Right lobe of liver (tissue), 6 donors: Measurements from ENCODE around the gene DYSF. TPM values are rescaled to one million over a fixed set of nuclear protein-coding genes. Genes with fewer than 3 reads are reported as not detected.

Experiments
- ATAC-seq, 4 donors: fragments of 200-7000 bp; cut with Tn5 transposase; one replicate each; pipeline ENCODE4 v1.9.1; 2020; ENCODE audit warnings: mild to moderate bottlenecking in 4 of 4, moderate library complexity in 4 of 4
- DNase-seq, 3 donors: peaks; one replicate each; pipeline ENCODE4 v3.0.0-alpha.2; 2020
- H3K27ac ChIP-seq, 3 donors: fragments of 200-600 bp; one replicate each; pipeline ENCODE4 v1.8.0; 2022
- H3K27me3 ChIP-seq, 2 donors: fragments of 200-600 bp; one replicate each; pipeline ENCODE4 v1.8.0; 2022
- H3K36me3 ChIP-seq, 4 donors: fragments of 200-600 bp; sonication (generic) in 1 of 4; one replicate each; pipeline versions ENCODE4 v1.5.1 to v1.8.0; 2017 to 2022; ENCODE audit warnings: control low read depth in 1 of 4
- H3K4me1 ChIP-seq, 4 donors: fragments of 200-600 bp; sonication (generic) in 1 of 4; one replicate each; pipeline versions ENCODE4 v1.5.1 to v1.8.0; 2017 to 2022; ENCODE audit warnings: control low read depth in 1 of 4
- H3K4me3 ChIP-seq, 3 donors: fragments of 200-600 bp; one replicate each; pipeline ENCODE4 v1.8.0; 2022
- H3K9me3 ChIP-seq, 4 donors: fragments of 200-600 bp; sonication (generic) in 1 of 4; one replicate each; pipeline versions ENCODE4 v1.5.1 to v1.8.0; 2017 to 2022; ENCODE audit warnings: control low read depth in 1 of 4
- CTCF ChIP-seq, 4 donors: fragments of 200-600 bp in 3 of 4; fragments of 450-650 bp in 1 of 4; IDR thresholded peaks; one replicate each; pipeline versions ENCODE4 v1.5.1 to v1.8.0; 2016 to 2022; ENCODE audit warnings: antibody characterized with exemption in 4 of 4, mild to moderate bottlenecking in 2 of 4
- POLR2A ChIP-seq: fragments of 450-650 bp; IDR thresholded peaks from one replicate; pipeline ENCODE4 v1.6.1; 2017; ENCODE audit warnings: antibody characterized with exemption, mild to moderate bottlenecking
- WGBS: methylation state at CpG from one replicate; pipeline ENCODE4 v1.1.6; 2018; ENCODE audit warnings: low coverage, low lambda C conversion rate; ENCODE audit not compliant: insufficient coverage; ENCODE audit errors: missing lambda C conversion rate; 5-methylcytosine and 5-hydroxymethylcytosine counted together
- intact Hi-C, 2 donors: fragments of 100-400 bp; cut with DNase I; formaldehyde crosslinking; loops; one replicate each; pipeline versions ENCODE4 v1.11.2 to v1.14.1; 2022
- total RNA-seq, 6 experiments: library from RNA; depleted of rRNA in 2 of 6; stranded (reverse); fragments of >200 nt in 2 of 6; fragmentation: NEBNext Ultra II Directional in 3 of 6; extraction: Animal tissue kit (Norgen Biotek cat#: 25700) in 3 of 6; gene quantifications; one replicate each; pipeline versions ENCODE4 v1.1.0 to v1.2.4, GENCODE V29; 2016 to 2023
- donor health status: DM: no; HTN: yes; CAD: no.
- donor health status: DM: no; HTN: no; CAD: no.
- donor health status: DM: no; HTN: no; CAD: no.
- donor health status: DM: no; HTN: yes; CAD: no.
- donor health status: DM: no; HTN: yes; CAD: no.

The DYSF gene
- total RNA-seq, 6 experiments from 2014 or later: 21.8 to 55.0 (median 32.9) TPM

- H3K36me3 ChIP-seq: peaks cover 0 to 17% (median 5%) of the 10 kb centered on the region in 4 donors
- TF ChIP-seq CTCF (IDR thresholded peaks at IDR 0.05) (no peak), POLR2A (no peak)
Measured at GRCh38 chr2:71568103-71568502, 114.7 kb downstream of the DYSF start.

GRCh38 chr2:71570511-71570910 lies 117.2 kb downstream of the DYSF start:
- no peaks in the 10 kb centered on the region for H3K9me3 ChIP-seq
- no peak for TF ChIP-seq POLR2A
- TF ChIP-seq CTCF (IDR thresholded peaks at IDR 0.05): no peak
- H3K27me3 ChIP-seq: no peaks in the 10 kb centered on the region
- no CpG with 5 or more reads among the region's 10 CpGs for WGBS
- no peak overlapping the region for H3K4me3 ChIP-seq
- no peaks in the 10 kb centered on the region for H3K4me1 ChIP-seq
- H3K36me3 ChIP-seq: peaks cover 0 to 18% (median 5%) of the 10 kb centered on the region in 4 donors
- no peak overlapping the region for H3K27ac ChIP-seq
- DNase-seq: no peak
- no peak for ATAC-seq
- intact Hi-C loops: no loop called here

More at GRCh38 chr2:71568103-71568502, 114.7 kb downstream of the DYSF start:
- no peak overlapping the region for H3K4me3 ChIP-seq
- no peaks in the 10 kb centered on the region for H3K9me3 ChIP-seq
- DNase-seq: no peak
- H3K27me3 ChIP-seq: no peaks in the 10 kb centered on the region
- 89% methylated on average over 7 of the region's 14 CpGs for WGBS
- ATAC-seq: no peak
- no peak overlapping the region for H3K27ac ChIP-seq
- intact Hi-C loops: no loop called here
- H3K4me1 ChIP-seq: no peaks in the 10 kb centered on the region

- Histone ChIP-seq H3K4me1 (no peaks in the 10 kb centered on the region), H3K27me3 (no peaks in the 10 kb centered on the region), H3K27ac (no peak overlapping the region), H3K9me3 (no peaks in the 10 kb centered on the region), H3K4me3 (no peak overlapping the region), H3K36me3 (peaks cover 0 to 18% (median 5%) of the 10 kb centered on the region in 4 donors)
- no peak for TF ChIP-seq POLR2A
- no peak for TF ChIP-seq CTCF (IDR thresholded peaks at IDR 0.05)
- intact Hi-C loops: no loop called here
- 86% methylated on average over 1 of the region's 2 CpGs for WGBS
- DNase-seq (no peak), ATAC-seq (no peak)
Measured at GRCh38 chr2:71570951-71571460, 117.6 kb downstream of the DYSF start.

GRCh38 chr2:71571945-71572344 lies 118.6 kb downstream of the DYSF start:
- no peaks in the 10 kb centered on the region for H3K27me3 ChIP-seq
- intact Hi-C loops: no loop called here
- TF ChIP-seq CTCF (IDR thresholded peaks at IDR 0.05) (no peak), POLR2A (no peak)
- H3K4me3 ChIP-seq: no peak overlapping the region
- H3K4me1 ChIP-seq: no peaks in the 10 kb centered on the region
- ATAC-seq (no peak), DNase-seq (no peak)
- peaks cover 0 to 18% (median 5%) of the 10 kb centered on the region in 4 donors for H3K36me3 ChIP-seq
- H3K27ac ChIP-seq: no peak overlapping the region
- H3K9me3 ChIP-seq: no peaks in the 10 kb centered on the region
- WGBS: 88% methylated on average over 1 of the region's 1 CpG

GRCh38 chr2:71575966-71576365 lies 122.6 kb downstream of the DYSF start:
- Histone ChIP-seq H3K4me3 (no peak overlapping the region), H3K4me1 (no peaks in the 10 kb centered on the region), H3K27ac (no peak overlapping the region), H3K36me3 (peaks cover 0 to 9% (median under 1%) of the 10 kb centered on the region in 4 donors), H3K27me3 (no peaks in the 10 kb centered on the region), H3K9me3 (no peaks in the 10 kb centered on the region)
- ATAC-seq: no peak
- WGBS: 92% methylated on average over 3 of the region's 5 CpGs
- DNase-seq: no peak
- intact Hi-C loops: no loop called here
- TF ChIP-seq CTCF (IDR thresholded peaks at IDR 0.05) (no peak), POLR2A (no peak)
